Measurements from ENCODE around the gene TIMM23B. TPM values are rescaled to one million over a fixed set of nuclear protein-coding genes. Genes with fewer than 3 reads are reported as not detected.
"Not testable (repeated sequence)": the region's sequence is repeated elsewhere in the genome, so short reads cannot be mapped to it uniquely, and the experiment has no call there.

Gene TIMM23B
- 10 to 100 TPM; 10.7 to 13.6 (median 12.2) TPM for polyA plus RNA-seq (ENCODE audit: insufficient read length in 4 of 4)

- peak in 3 of 4 donors; percentile 44 to 74 (median 70) for DNase-seq (ENCODE audit: low read depth in 4 of 4, low spot score in 3 of 4)
Measured at GRCh38 chr10:49941447-49942338, at the start of gene TIMM23B, which contains the start of gene PARG. Gene TIMM23B, plus strand, starts transcription at chr10:49942053. Its CDS starts 142 bp downstream, at chr10:49942195. Gene PARG, minus strand, starts transcription at chr10:49942027. Its CDS starts 302 bp downstream, at chr10:49941725.

- not testable (repeated sequence) for DNase-seq (ENCODE audit: low read depth in 4 of 4, low spot score in 3 of 4)
Measured at GRCh38 chr10:49899999-49900398, 41.9 kb upstream of the TIMM23B start.

- not testable (repeated sequence) for DNase-seq (ENCODE audit: low read depth in 4 of 4, low spot score in 3 of 4)
Measured at GRCh38 chr10:49900406-49900805, 41.4 kb upstream of the TIMM23B start.

GRCh38 chr10:49903829-49904228 is 38.0 kb upstream of the TIMM23B start:
- DNase-seq (ENCODE audit: low read depth in 4 of 4, low spot score in 3 of 4) = not testable (repeated sequence)

GRCh38 chr10:49908290-49909080 is 33.4 kb upstream of the TIMM23B start:
- not testable (repeated sequence) for DNase-seq (ENCODE audit: low read depth in 4 of 4, low spot score in 3 of 4)

- not testable (repeated sequence) for DNase-seq (ENCODE audit: low read depth in 4 of 4, low spot score in 3 of 4)
Measured at GRCh38 chr10:49910295-49910694, 31.6 kb upstream of the TIMM23B start.

GRCh38 chr10:49916451-49916850 is 25.4 kb upstream of the TIMM23B start:
- not testable (repeated sequence) for DNase-seq (ENCODE audit: low read depth in 4 of 4, low spot score in 3 of 4)

- DNase-seq (ENCODE audit: low read depth in 4 of 4, low spot score in 3 of 4) = not testable (repeated sequence)
Measured at GRCh38 chr10:49917927-49918326, 23.9 kb upstream of the TIMM23B start.

GRCh38 chr10:49922041-49922440 is 19.8 kb upstream of the TIMM23B start:
- DNase-seq (ENCODE audit: low read depth in 4 of 4, low spot score in 3 of 4) = not testable (repeated sequence)

- DNase-seq (ENCODE audit: low read depth in 4 of 4, low spot score in 3 of 4) = not testable (repeated sequence)
Measured at GRCh38 chr10:49923572-49923971, 18.3 kb upstream of the TIMM23B start.

- DNase-seq (ENCODE audit: low read depth in 4 of 4, low spot score in 3 of 4) = not testable (repeated sequence)
Measured at GRCh38 chr10:49931276-49931675, 10.6 kb upstream of the TIMM23B start.

GRCh38 chr10:49931959-49932728 is 9.7 kb upstream of the TIMM23B start:
- DNase-seq (ENCODE audit: low read depth in 4 of 4, low spot score in 3 of 4) = not testable (repeated sequence)

GRCh38 chr10:49942339-49942705 is 469 bp downstream of the TIMM23B start:
- not testable (repeated sequence) for DNase-seq (ENCODE audit: low read depth in 4 of 4, low spot score in 3 of 4)

GRCh38 chr10:49943607-49944006 is 1.8 kb downstream of the TIMM23B start:
- DNase-seq (ENCODE audit: low read depth in 4 of 4, low spot score in 3 of 4) = not testable (repeated sequence)

- not testable (repeated sequence) for DNase-seq (ENCODE audit: low read depth in 4 of 4, low spot score in 3 of 4)
Measured at GRCh38 chr10:49948142-49948541, 6.3 kb downstream of the TIMM23B start.

- not testable (repeated sequence) for DNase-seq (ENCODE audit: low read depth in 4 of 4, low spot score in 3 of 4)
Measured at GRCh38 chr10:49948737-49949136, 6.9 kb downstream of the TIMM23B start.

GRCh38 chr10:49952006-49952405 is 10.2 kb downstream of the TIMM23B start:
- DNase-seq (ENCODE audit: low read depth in 4 of 4, low spot score in 3 of 4) = not testable (repeated sequence)

- not testable (repeated sequence) for DNase-seq (ENCODE audit: low read depth in 4 of 4, low spot score in 3 of 4)
Measured at GRCh38 chr10:49953122-49953521, 11.3 kb downstream of the TIMM23B start.

- not testable (repeated sequence) for DNase-seq (ENCODE audit: low read depth in 4 of 4, low spot score in 3 of 4)
Measured at GRCh38 chr10:49970331-49970857, 28.5 kb downstream of the TIMM23B start.

GRCh38 chr10:49971466-49971865 is 29.6 kb downstream of the TIMM23B start:
- not testable (repeated sequence) for DNase-seq (ENCODE audit: low read depth in 4 of 4, low spot score in 3 of 4)
